NCI-H1694 (cell line): ENCODE results near the gene SERPINE1.

ENCODE experiments used
- DNase-seq: peaks from one replicate; lab custom pipeline; 2025; lab: John Stamatoyannopoulos, UW

SERPINE1 gene

DNA sequence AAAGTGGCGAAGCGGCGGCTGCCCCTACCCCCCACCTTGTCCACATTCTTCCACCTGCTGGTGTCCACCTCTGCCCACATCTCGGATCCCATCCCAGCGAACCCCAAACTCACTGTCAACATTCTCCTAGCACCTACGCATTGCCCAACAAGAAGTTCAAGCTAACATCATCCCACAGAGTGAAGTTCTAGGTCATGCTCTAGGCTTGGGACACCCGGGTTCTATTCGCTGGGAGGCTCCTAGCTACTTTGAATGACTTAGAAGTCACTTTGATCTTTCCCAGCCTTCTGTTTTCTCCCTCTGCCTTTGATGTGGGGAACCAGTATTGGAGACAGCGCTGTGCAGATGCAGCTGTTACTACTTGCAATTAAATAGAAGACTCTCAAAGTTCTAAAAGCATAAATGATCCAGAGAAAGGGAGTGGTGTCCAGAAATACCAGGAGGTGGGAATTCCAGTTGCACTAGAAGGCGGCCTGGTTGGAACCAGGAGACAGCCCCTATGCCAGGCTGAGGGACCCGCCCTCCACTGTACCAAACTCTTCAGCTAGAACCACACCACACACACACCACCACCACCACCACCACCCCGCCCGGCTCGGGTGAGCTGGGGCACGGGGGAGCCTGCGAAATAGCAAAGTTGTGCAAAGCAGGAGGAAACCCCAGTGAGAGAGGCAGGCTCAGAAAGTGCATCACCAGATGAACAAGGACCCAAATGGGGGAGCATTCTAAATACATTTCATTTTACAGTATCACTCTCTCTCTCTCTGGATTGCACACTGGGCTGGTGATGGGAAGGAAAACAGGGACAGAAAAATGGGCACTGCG, 43.9 kb downstream of the SERPINE1 start:
- DNase-seq = no peak

DNA sequence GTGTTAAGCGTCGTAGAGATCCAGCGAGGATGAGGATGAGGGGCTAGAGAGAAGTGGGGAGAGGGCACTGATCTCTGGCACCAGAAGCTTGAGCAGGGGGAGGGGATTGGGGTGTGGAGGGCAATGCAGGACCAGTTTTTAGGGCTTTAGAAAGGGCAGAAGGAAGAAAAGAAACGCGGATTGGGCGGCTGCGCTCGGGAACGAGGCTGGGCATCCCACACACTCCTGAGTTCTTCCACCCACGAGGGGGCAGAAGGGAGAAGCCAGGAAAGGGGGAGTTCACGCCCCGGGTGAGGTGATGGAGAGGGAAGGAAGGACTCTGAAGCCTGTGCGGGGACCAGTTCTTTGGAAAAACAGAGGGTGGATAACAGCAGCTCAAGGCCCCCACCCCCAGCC, 44.5 kb downstream of the SERPINE1 start:
- no peak for DNase-seq

DNA sequence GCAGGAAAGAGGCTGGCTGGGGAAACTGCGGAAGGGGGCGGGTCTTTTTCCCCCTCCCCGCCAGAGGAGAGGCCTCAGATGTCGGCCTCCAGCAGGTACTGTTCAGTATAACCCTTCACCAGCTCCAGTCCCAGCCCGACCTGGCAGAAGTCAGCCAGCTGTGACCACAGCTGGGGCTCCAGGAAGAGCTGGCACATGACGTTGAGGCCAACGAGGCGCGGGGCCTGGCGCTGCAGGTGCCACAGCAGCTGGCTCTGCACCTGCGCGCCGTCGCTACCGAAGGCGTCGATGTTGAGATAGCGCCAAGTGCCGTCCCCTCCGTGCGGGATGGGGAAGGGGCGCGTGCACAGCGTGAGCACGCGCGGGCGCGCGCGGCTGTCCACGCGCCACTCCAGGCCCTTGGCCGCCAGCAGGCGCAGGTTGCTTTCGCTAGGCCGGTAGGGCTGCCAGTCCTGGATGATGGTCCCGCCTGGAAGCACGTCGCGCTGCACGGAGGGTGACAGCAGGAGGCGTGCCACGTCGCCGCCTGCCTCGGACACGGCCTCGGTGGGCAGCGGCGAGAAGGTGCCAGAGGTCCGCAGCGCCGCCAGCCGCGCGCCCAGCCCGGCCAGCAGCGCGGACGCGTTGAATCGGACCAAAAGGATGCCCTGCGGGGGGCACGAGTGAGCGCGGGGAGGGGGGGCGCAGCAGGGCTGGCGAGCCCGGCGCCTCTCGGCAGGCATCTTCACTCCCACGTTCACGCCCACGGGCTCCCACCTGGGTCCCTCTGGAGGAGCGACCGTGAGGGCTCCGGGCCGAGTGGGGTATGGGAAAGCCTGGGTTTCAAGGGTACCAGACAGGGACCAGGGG, 45.3 kb downstream of the SERPINE1 start:
- no peak for DNase-seq

GRCh38 chr7:101172854-101173751, 46.2 kb downstream of the SERPINE1 start:
- peak; percentile 43 for DNase-seq

- DNase-seq = no peak
Measured at GRCh38 chr7:101173752-101174244, 46.9 kb downstream of the SERPINE1 start.

- DNase-seq = no peak
Measured at GRCh38 chr7:101174322-101174854, 47.5 kb downstream of the SERPINE1 start.

GRCh38 chr7:101175664-101176063, 48.8 kb downstream of the SERPINE1 start:
- no peak for DNase-seq

DNA sequence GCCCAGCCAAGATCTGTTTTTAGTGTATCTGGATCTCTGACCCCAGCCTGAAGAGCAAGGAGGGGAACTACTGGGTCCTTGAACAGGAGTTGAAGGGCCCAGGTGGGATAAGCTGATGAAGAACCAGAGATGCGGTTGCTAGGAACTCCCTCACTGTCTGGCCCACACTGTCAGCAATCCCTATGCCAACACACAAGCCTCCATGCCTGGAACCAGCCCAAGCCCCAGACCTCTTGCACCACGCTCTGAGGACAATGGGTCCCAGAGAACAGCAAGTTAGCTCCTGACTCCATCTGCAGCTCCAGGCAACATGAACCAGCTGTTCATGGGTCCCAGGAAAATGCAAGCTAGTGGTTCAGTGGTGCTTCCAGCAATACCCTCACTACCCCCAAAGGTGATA, 50.7 kb downstream of the SERPINE1 start:
- no peak for DNase-seq

DNA sequence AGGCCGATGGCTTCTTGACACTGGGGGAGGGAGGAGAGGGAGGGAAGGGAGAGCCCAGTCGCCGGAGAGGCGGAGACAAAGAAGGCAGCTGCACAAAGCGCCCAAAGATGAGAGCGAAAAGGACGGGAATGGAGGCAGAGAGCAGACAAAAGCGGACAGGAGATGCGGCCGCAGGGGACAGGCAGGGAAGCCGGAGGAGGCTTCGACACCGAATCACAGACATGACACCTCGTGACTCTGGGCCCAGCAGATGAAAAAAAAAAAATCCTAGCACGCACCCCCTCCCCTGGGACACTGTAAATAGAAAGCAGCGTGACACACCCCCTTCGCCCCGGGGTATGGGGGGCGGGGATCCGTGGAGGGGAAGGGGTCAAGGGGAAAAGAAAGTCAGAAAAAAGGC, 52.2 kb downstream of the SERPINE1 start:
- DNase-seq = no peak

DNA sequence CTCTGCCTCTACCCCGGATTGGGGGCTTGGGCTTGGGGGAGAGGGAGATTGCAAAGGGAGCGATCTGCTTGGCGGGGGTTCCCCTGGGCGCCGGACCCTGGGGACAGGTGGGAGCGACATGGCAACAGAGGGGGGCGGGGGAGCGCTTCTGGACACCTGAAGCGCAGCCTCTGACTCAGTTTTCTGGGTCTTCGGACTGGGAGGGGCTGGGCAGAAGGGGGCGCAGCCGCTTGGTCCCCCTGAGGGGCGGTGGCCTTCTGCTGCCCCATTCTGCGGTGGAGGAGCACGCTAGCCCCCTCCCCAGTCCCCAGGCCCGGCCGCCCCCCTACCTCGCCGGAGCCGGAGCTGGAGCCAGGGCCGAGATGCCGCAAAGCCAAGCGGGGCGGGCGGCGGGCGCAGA, 52.8 kb downstream of the SERPINE1 start:
- DNase-seq = no peak

DNA sequence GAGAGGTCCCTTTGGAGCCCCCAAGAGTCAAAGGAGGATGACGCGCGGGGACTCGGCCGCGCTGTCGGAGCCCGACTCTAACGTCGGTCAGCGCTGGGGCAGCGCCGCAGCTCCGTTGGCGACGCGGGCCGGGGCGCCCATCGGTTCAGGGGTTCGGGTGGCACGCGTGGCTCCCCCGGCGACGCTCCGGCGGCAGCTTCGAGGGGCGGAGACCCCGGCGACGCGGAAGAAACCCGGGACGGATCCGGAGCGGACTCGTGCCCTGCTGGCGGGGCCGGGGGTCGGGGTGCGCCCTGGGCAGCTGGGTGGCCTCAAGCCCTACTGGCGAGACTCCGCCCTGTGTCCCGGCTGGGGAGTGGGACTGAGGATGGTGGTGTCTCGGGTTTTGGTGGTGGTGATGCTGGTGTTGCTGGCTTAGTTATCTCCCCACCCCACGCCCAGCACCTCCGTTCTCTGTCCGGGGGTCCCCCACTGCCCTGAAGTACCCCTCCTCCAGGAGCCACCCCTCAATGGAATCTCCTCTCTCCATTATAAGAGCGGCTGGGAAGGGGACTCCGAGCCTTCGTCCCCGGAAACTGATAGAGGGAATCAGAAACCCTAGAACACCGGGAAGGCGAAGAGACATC, 53.3 kb downstream of the SERPINE1 start, which contains the start of gene NAT16:
TSS of gene NAT16 (minus strand) at position 164 of the 626 bp plus-strand sequence. CDS start 5,486 bp downstream, outside the sequence.
- no peak for DNase-seq

- DNase-seq = no peak
Measured at GRCh38 chr7:101185258-101185839, 58.4 kb downstream of the SERPINE1 start.

- DNase-seq = no peak
Measured at GRCh38 chr7:101186194-101186593, 59.3 kb downstream of the SERPINE1 start.

DNA sequence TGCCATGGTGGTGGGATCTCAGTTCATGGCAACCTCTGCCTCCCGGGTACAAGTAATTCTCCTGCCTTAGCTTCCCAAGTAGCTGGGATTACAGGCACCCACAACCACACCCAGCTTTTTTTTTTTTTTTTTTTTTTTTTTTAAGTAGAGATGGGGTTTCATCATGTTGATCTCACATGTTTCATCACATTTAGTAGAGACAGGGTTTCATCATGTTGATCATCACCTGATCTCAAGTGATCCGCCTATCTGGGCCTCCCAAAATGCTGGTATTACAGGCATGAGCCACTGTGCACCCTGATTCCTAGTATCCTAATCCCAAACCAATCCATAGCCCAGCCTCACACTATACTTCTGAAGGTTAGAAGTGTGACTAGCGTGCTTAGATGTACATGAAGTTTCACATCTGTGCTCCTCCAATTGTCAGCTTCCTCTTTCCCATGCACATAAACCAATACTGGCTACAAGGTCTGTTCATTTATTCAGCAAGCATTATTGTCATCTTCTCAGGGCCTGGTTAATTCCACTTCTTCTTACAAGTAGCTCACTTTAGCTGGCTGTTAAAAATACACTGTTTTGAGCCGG, 60.0 kb downstream of the SERPINE1 start:
- DNase-seq = no peak
